Right renal pelvis (tissue), 4 donors: ENCODE measurements around the gene SLC39A3. TPM values are rescaled to one million over a fixed set of nuclear protein-coding genes. Genes with fewer than 3 reads are reported as not detected.
"Not testable (repeated sequence)": the region's sequence is repeated elsewhere in the genome, so short reads cannot be mapped to it uniquely, and the experiment has no call there.

Experiments
- DNase-seq, 4 donors: peaks; one replicate each; pipeline ENCODE4 v3.0.0-alpha.2; 2013; ENCODE audit warnings: low read depth in 4 of 4, low spot score in 3 of 4, missing footprints in 1 of 4
- polyA plus RNA-seq, 4 donors: library from polyadenylated mRNA; unstranded; fragments of 120-200 nt; gene quantifications; one replicate each; pipeline ENCODE4 v1.2.1, GENCODE V29; 2013; ENCODE audit not compliant: insufficient read length in 4 of 4

The SLC39A3 gene
- polyA plus RNA-seq, 4 donors = 31.9 to 37.9 (median 34.8) TPM

DNA sequence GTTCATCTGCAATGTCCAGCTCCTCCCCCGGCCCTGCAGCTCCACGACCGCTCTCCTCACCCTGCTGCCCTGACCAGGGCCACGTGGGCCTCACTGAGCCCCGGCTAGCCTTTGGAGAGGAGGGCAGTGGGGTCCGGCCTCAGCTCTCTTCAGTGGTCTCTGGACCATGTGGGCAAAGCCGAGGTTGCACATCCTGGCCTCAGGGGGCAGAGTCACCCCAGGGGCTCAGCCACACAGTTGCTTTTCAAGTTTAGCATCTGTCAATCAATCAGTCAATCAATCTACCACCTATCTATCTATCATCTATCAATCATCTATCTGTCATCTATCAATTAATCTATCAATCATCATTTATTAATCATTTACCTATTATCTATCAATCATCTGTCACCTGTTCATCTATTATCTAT lies 15.7 kb downstream of the SLC39A3 start:
- DNase-seq = no peak

GRCh38 chr19:2723747-2724146 lies 16.1 kb downstream of the SLC39A3 start:
- DNase-seq = no peak

DNA sequence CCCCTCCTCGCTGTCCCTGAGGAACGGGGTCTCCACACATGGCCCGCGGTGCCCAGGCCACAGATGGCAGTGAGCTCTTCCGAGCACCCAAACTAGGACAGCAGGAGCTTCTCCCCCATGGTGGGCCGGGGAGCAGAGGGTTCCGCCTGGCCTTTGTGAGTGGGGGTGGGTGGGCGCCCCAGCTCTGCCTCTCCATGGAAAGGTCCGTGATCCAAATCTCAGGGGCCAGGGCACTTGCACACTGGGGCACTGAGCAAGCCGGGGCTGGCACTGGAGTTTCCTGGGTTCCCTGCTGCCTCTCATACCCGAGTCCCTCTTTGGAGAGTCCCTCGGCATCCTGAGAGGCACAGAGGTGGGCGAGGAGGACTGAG lies 16.5 kb downstream of the SLC39A3 start:
- DNase-seq = no peak

- no peak for DNase-seq
These were observed 17.1 kb downstream of the SLC39A3 start for GRCh38 chr19:2722541-2723344.

DNA sequence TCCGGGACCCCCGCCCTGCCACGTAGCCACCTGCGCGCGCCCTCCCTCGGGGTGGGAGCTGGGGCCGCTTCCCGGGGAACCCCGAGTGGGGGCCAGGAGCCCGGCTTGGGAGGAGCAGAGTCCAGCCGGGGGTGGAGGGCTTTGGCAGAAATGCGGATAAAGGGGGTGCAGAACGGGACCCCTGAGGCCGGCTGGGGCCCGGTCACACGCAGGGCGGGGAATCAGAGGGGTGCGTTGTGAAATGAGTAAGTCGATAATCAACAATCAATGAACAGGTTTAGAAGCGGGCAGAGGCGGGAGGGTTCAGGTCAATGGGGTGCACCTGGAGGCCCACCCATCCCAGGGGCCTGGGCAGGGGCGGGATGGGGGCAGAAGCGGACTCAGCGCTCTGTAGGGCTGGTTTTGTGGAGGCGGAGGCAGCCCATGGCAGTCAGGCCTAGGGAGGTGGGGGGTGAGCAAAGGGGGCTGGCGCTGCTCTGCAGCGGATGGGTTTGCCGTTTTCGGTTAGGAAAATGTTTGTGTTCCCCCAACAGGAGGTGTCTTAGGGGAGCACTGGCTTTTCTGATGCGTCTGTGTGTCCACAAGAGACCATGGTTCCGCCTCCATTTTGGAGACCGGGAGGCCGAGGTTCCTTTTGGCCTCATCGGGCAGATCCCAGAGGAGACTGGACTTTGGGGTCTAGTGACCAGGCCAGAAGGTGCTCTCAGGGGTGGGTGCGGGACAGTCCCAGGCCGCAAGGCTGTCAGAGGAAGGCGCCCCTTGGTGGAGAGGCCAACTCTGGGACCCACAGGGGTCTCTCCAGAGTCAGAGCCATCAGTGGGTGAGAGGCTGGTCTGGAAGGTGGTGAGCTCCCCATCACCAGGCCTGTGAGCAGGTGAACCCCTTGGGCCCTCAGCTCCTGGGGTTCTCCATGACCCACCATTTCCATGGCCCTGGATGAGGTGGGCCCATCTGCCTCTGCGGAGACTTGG lies 18.0 kb downstream of the SLC39A3 start:
- DNase-seq = no peak

- no peak for DNase-seq
These were observed 18.8 kb downstream of the SLC39A3 start, which contains the start of gene DIRAS1 for GRCh38 chr19:2720777-2721569. DIRAS1 (minus strand) TSS chr19:2721372; CDS start chr19:2717806, 3,566 bp downstream.

DNA sequence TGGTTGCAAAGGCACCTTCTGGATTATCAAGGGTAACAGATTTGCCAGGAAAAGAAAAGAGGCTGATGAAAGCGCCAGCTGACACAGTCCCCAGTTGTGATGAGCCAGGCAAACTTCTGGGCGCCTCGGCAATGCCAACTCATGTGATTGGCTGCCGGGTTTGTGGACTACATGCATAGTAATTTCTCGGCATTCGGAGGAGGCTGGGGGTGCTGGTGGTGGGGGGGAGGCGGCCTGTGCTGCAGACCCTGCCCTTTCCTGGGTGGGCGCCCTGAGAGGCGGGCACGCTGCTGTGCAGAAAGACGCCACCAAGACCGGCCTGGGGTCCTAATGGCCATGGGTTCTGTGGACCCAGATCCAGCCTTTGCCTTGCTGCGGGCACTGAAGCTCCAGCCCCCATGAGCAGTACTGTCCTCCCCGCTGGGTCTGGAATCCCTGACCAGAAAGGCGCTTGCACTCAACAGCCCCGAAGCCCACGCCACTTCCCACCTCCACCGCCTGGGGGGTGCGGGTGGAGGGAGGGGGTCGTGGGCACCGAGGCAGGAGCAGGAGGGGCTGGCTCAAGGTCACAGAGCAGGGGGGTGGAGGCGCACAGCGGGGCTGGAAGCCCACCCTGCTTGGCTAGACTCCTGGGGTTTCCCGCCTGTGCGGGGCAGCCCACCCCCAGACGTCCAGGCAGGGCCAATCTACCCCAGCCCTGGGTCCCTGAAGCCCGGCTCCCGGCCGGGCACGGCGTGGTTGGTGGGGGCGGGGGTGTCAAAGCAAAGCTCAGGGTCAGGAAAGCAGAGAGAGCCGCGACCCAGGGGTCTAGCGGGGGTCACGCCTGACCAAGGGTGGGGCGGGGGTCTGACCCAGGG lies 19.7 kb downstream of the SLC39A3 start:
- no peak for DNase-seq

GRCh38 chr19:2719232-2719735 lies 20.5 kb downstream of the SLC39A3 start:
- no peak for DNase-seq

GRCh38 chr19:2717638-2718541 lies 21.9 kb downstream of the SLC39A3 start:
- no peak for DNase-seq

DNA sequence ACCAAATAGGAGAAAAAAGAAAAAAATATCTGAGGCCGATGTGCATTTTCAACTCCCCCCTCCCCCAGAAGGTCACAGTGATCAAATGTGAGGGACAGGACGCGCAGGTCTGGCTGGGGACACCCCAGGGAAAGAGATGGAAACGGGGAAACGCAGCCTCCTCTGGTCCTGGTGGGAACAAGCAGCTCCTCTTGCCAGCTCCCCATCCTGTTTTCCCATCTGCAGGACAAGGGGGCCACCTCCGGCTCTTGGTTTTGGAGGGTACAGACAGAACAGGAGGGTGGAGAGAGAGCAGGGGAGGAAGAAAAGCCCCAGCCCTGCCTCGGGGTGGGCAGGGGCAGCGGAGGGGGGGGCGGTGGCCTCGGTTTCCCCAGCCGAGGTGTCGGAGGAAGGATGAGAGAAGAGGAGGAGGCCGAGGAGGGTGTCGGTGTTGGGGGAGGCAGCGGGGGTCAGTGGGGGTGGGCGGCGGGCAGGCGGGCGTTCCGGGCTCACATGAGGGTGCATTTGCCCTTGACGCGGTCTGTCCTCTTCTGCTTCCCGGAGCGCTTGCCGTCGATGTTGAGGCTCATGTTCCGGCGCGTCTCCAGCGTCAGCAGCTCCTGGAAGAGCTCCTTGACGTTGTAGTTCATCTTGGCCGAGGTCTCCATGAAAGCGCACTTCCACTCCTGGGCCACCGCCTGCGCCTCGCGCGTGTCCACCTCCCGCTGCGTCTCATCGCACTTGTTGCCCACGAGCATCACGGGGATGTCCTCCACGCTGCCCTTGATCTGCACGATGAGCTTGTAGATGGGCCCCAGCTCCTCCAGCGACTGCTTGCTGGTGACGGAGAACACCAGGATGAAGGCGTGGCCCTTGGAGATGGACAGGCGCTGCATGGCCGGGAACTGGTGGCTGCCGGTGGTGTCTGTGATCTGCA lies 22.8 kb downstream of the SLC39A3 start:
- no peak for DNase-seq

GRCh38 chr19:2716275-2716650 lies 23.6 kb downstream of the SLC39A3 start:
- DNase-seq = no peak

DNA sequence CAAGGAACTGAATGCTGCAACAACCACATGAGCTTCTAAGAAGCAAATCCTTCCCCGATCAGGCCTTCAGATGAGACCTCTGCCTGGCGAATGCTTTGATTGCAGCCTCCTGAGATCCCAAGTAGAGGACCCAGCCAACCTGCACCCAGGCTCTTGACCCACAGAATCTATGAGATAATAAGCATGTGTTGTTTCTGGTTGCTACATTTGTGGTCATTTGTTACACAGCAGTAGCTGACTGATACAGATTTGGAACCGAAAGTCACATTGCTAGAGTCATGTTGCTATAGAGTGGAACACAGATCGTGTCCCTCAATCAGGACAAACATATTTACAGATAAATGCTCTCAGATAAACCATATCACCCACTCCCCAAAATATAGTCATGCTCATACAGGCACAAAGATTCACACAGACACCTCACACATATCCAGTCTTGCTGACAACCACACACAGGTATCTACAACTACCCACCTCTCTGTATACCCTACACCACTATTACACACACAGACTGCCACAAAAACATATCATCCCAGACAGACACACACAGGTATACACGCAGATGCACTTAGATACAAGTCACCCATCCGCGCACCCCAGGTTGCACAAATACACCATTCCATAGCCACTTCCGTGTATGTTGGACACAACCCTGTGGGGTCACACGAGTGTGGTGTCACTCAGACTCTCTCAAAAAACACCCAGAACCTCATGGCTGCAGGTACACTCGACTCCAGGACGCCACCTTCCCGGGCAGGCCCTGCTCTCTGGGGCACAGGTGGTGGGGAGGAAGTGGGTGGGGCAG lies 24.1 kb downstream of the SLC39A3 start:
- DNase-seq = no peak

- DNase-seq = no peak
These were observed 25.1 kb downstream of the SLC39A3 start for GRCh38 chr19:2714531-2715269.

DNA sequence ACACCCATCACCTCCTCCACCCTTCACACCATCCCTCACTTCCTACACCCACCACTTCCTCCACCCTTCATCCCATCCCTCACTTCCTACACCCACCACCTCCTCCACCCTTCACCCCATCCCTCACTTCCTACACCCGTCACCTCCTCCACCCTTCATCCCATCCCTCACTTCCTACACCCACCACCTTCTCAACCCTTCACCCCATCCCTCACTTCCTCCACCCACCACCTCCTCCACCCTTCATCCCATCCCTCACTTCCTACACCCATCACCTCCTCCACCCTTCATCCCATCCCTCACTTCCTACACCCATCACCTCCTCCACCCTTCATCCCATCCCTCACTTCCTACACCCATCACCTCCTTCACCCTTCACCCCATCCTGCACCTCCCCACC lies 25.7 kb downstream of the SLC39A3 start:
- DNase-seq = not testable (repeated sequence)

- not testable (repeated sequence) for DNase-seq
These were observed 26.6 kb downstream of the SLC39A3 start for GRCh38 chr19:2713170-2713569.

DNA sequence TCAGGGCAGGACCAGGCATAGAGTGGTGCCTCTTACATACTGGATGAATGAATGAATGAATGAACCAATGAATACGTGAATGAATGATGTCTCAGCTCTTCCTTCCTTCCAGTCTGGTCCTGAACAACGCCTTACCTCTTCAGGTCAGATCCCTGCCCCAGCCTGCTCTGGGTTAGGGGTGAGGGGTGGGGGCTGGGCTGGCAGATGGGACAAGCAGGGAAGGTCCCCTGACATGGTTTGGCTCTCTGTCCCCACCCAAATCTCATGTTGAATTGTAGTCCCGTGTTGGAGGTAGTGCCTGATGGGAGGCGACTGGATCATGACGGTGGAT lies 28.0 kb downstream of the SLC39A3 start:
- no peak for DNase-seq
